SK-N-SH (cell line): ENCODE data around the gene TMIE.
"Not testable (repeated sequence)": the region's sequence is repeated elsewhere in the genome, so short reads cannot be mapped to it uniquely, and the experiment has no call there.

ENCODE experiments used
- CHD2 ChIP-seq: fragments of 150-350 bp; IDR thresholded peaks from 2 replicates; pipeline ENCODE4 v1.6.1; 2018; ENCODE audit warnings: low read length; ENCODE audit not compliant: partially characterized antibody
- CTCF ChIP-seq: fragments of 200-600 bp; sonication (generic); IDR thresholded peaks from 2 replicates; pipeline ENCODE4 v1.6.1; 2017; ENCODE audit warnings: antibody characterized with exemption, mild to moderate bottlenecking, moderate library complexity
- EP300 ChIP-seq, 2 experiments: IDR thresholded peaks; 2 replicates each; pipeline versions ENCODE4 v1.4.0 to v1.6.1; 2012; ENCODE audit warnings: borderline replicate concordance in 1 of 2, low read depth in 1 of 2, low read length in 1 of 2
- EZH2phosphoT487 ChIP-seq: fragments of 200-600 bp; sonication (generic); IDR thresholded peaks from 2 replicates; pipeline ENCODE4 v1.6.1; 2017; ENCODE audit warnings: low read depth, mixed run types, mild to moderate bottlenecking, antibody characterized with exemption, moderate library complexity, borderline replicate concordance
- POLR2AphosphoS5 ChIP-seq: IDR thresholded peaks from 2 replicates; pipeline ENCODE4 v1.6.1; 2012; ENCODE audit warnings: low read depth, low read length
- RAD21 ChIP-seq: IDR thresholded peaks from 2 replicates; pipeline ENCODE4 v1.6.1; 2012; ENCODE audit warnings: mild to moderate bottlenecking, low read length
- REST ChIP-seq: IDR thresholded peaks from 2 replicates; pipeline ENCODE4 v1.6.1; 2012; ENCODE audit warnings: mild to moderate bottlenecking, low read depth, low read length, moderate library complexity
- SIN3A ChIP-seq: IDR thresholded peaks from 2 replicates; pipeline ENCODE4 v1.6.1; 2012; ENCODE audit warnings: low read depth, mild to moderate bottlenecking, low read length, moderate library complexity, borderline replicate concordance
- TCF12 ChIP-seq: IDR thresholded peaks from 2 replicates; pipeline ENCODE4 v1.4.0; 2012
- YY1 ChIP-seq: IDR thresholded peaks from 2 replicates; pipeline ENCODE4 v1.4.0; 2012; ENCODE audit warnings: low read depth, mild to moderate bottlenecking

- not testable (repeated sequence) for TF ChIP-seq EZH2phosphoT487; YY1; RAD21; CTCF; REST; TCF12; EP300 (IDR thresholded peaks at IDR 0.05; ENCODE audit: borderline replicate concordance in 1 of 2, low read depth in 1 of 2, low read length in 1 of 2); POLR2AphosphoS5; CHD2; SIN3A
These were observed 38.4 kb downstream of the TMIE start for GRCh38 chr3:46739565-46739964.
